ENCODE results near the gene GALK1.
A peak's percentile ranks its signal among the peaks of the same experiment; 100 is the strongest.

GALK1 gene

DNA sequence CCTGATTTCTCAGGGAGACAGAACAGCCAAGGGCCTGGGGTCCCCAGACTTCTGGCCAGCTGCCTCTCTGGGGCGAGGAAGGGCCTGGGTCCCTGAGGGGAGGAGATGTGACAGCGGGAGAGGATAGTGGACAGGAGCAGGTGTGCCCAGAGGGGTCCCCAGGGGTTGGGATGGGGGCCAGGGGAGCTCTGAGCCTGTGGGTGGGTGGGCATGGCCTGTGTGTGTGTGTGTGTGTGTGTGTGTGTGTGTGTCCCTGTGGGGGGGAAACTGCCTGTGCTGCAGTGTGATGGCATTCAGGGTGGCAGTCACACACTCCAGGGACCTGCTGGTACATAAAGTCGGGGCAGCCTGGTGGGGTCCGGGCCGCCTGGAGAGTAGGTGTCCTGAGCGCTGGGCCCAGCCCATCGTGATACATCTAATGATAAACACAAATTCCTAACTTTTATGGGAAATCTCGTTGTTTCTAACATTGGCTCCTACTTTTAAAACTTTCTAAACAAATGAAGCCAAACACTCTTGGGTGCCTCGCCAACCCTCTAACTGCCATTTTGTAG, 42.4 kb downstream of the GALK1 start:
- TF ChIP-seq CTCF (IDR thresholded peaks at IDR 0.05; ENCODE audit: low read depth, low read length, missing control alignments) = no peak
- H3K4me3 ChIP-seq (replicated peaks; ENCODE audit: low read depth, low read length) = no peak overlapping the region
- no peak for DNase-seq (ENCODE audit: extremely low read depth, low read depth)

DNA sequence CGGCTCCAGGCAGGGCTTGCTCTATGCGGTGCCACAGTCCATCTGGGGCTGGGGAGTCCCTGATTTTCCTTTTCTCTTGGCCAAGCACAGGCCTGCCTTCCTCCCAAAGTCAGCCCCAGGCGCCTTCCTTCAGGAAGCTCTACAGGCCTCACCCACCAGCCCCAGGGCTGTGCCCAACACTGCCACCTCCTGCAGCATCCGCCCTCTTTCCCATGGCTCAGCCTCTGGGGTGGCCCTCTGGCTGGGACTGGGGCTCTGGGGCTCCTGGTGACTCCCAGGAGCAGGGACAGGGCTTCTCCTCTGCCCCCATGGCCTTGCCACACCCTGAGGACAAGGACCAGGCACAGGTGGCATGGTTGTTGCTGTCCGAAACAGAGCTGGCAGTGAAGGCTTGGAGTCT, 42.9 kb downstream of the GALK1 start:
- no peak for TF ChIP-seq CTCF (IDR thresholded peaks at IDR 0.05; ENCODE audit: low read depth, low read length, missing control alignments)
- H3K4me3 ChIP-seq (replicated peaks; ENCODE audit: low read depth, low read length) = no peak overlapping the region
- DNase-seq (ENCODE audit: extremely low read depth, low read depth) = no peak

DNA sequence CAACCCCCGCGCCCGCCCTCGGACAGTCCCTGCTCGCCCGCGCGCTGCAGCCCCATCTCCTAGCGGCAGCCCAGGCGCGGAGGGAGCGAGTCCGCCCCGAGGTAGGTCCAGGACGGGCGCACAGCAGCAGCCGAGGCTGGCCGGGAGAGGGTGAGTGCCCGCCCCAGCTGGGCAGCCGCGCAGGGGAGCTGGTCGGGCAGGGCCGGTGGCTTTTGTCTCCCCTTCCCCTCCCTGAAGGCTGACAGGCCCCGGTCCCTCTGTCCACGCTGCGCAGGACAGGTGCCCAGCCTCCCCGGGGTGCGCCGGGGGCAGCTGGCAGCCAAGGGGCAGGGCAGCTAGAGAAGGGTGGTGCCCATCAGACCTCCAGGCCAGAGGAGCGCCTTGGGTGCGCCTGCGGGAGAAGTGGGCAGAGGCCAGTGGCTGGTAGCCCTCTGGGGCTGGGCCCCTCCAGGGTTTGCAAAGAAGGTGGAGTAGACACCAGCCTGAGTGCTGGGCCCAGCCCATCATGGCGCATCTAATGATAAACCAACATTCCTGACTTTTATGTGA, 43.5 kb downstream of the GALK1 start:
- TF ChIP-seq CTCF (IDR thresholded peaks at IDR 0.05; ENCODE audit: low read depth, low read length, missing control alignments) = no peak
- no peak overlapping the region for H3K4me3 ChIP-seq (replicated peaks; ENCODE audit: low read depth, low read length)
- DNase-seq (ENCODE audit: extremely low read depth, low read depth) = no peak

DNA sequence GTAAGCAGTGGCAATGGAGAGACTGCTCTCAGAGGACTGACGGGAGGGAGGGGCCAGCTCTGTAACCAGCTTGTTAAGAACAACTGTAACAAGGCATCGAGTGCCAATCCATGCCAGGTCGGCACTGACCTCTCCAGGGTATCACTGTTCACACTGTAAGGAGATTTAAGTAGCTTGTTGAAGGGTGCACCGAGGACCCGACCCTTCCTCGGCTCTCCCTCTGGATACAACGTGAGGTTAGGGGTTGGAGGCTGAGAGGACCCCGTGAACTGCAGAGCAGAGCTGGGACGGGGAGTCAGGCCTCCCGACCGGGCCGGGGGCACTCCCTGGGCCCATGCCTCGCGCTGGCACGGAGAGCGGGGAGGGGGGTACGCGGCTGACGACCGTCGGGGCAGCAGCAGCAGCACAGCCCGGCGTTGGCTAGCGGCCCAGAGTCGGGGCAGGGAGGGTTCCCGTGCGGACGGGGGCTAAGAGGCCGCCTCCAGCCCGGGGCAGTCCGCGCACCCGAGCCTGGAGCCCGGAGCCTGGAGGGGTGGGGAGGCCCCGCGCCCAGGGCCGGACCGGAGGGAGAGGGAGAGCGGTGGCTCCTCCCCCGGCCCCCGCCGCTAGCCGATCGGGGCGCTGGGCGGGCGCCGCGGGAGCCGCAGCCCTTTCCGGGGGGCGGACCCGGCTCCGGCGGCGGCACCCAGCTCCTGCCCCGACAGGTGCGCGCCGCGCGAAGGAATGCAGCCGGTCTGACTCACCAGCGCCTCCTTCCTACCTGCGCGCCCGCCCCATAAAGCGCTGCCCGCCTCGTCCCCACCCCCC, 44.1 kb downstream of the GALK1 start, which contains the start of gene ITGB4:
ITGB4 (plus strand) TSS at position 804 of the 807 bp plus-strand sequence. CDS start 3,245 bp downstream, outside the sequence.
- DNase-seq (ENCODE audit: extremely low read depth, low read depth) = no peak
- no peak for TF ChIP-seq CTCF (IDR thresholded peaks at IDR 0.05; ENCODE audit: low read depth, low read length, missing control alignments)
- peak within 1 kb of the TSS; percentile 16 for H3K4me3 ChIP-seq (replicated peaks; ENCODE audit: low read depth, low read length)

DNA sequence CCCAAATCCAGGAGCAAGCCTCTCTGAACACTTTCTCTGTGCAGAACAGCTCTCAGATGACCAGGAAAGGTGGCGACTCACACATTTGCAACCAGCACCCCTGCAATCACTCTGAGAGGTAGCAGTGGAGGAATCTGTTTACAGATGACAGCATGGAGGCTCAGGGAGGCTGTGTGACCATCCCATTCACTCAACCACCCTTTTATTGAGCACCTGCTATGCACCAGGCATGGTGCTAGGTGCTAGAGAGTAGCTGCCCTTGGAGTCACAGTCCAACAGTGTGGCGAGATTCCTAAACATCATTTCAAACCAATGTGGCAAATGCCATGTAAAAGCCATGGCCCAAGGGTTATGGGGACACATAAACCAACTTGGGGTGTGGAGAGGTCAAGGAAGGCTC, 45.3 kb downstream of the GALK1 start:
- no peak for TF ChIP-seq CTCF (IDR thresholded peaks at IDR 0.05; ENCODE audit: low read depth, low read length, missing control alignments)
- no peak overlapping the region for H3K4me3 ChIP-seq (replicated peaks; ENCODE audit: low read depth, low read length)
- no peak for DNase-seq (ENCODE audit: extremely low read depth, low read depth)

DNA sequence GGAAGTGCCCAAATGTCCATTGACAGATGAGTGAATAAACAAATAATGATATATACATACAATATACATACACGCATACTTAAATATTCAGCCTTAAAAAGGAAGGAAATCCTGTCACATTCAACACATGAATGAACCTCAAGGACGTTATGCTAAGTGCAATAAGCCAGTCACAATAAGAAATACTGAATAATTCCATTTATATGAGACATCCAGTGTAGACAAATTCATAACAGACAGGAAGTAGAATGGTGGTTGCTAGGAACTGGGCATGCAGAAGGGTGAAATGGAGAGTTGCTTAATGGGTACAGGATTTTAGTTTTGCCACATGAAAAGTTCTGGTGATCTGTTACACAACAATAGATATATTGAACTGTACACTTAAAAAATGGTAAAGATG, 52.5 kb downstream of the GALK1 start:
- H3K4me3 ChIP-seq (replicated peaks; ENCODE audit: low read depth, low read length) = no peak overlapping the region
- TF ChIP-seq CTCF (IDR thresholded peaks at IDR 0.05; ENCODE audit: low read depth, low read length, missing control alignments) = no peak
- DNase-seq (ENCODE audit: extremely low read depth, low read depth) = no peak

Measured in HFF-Myc (cell line).